Keratinocyte (primary cell): ENCODE results near the gene CREB3L1. TPM values are rescaled to one million over a fixed set of nuclear protein-coding genes. Genes with fewer than 3 reads are reported as not detected.

Experiments used
- DNase-seq: peaks from one replicate; pipeline ENCODE4 v3.0.0-alpha.2; 2011; ENCODE audit warnings: low read depth, missing footprints, low spot score
- FAIRE-seq: peaks from 2 replicates; lab custom pipeline; 2011; peaks lifted over from hg19 to GRCh38; lab: Jason Lieb, UNC
- H2AFZ ChIP-seq: 2 replicates; pipeline ENCODE4 v1.6.0; 2012; ENCODE audit warnings: low read length, control low read depth, inconsistent platforms; ENCODE audit not compliant: control insufficient read depth
- H3K27ac ChIP-seq: 2 replicates; pipeline ENCODE4 v1.5.1; 2011; ENCODE audit warnings: low read length; ENCODE audit not compliant: control insufficient read depth, insufficient read depth
- H3K27me3 ChIP-seq: 3 replicates; pipeline ENCODE4 v1.6.0; 2011; ENCODE audit warnings: low read length; ENCODE audit not compliant: control insufficient read depth, insufficient read depth; ENCODE audit errors: extremely low read depth
- H3K36me3 ChIP-seq, 2 experiments: 2 replicates in 1 of 2; 3 replicates in 1 of 2; pipeline ENCODE4 v1.5.1; 2011; ENCODE audit warnings: low read length in 2 of 2, mild to moderate bottlenecking in 1 of 2; ENCODE audit not compliant: control insufficient read depth in 2 of 2, insufficient read depth in 2 of 2; ENCODE audit errors: extremely low read depth in 1 of 2
- H3K4me1 ChIP-seq: 3 replicates; pipeline ENCODE4 v1.5.1; 2011; ENCODE audit warnings: low read length; ENCODE audit not compliant: control insufficient read depth, insufficient read depth; ENCODE audit errors: extremely low read depth
- H3K4me2 ChIP-seq: 3 replicates; pipeline ENCODE4 v1.6.0; 2011; ENCODE audit warnings: low read depth, low read length; ENCODE audit not compliant: control insufficient read depth, insufficient read depth; ENCODE audit errors: extremely low read depth
- H3K4me3 ChIP-seq, 3 experiments: fragments of 200-600 bp in 1 of 3; sonication (generic) in 1 of 3; 2 replicates in 2 of 3; 3 replicates in 1 of 3; pipeline ENCODE4 v1.5.1; 2011 to 2016; ENCODE audit warnings: low read length in 3 of 3, mild to moderate bottlenecking in 3 of 3, control low read depth in 2 of 3, inconsistent platforms in 1 of 3, low read depth in 1 of 3, mixed read lengths in 1 of 3, mixed run types in 1 of 3, moderate library complexity in 1 of 3; ENCODE audit not compliant: control insufficient read depth in 2 of 3, insufficient read depth in 2 of 3; ENCODE audit errors: extremely low read depth in 1 of 3
- H3K79me2 ChIP-seq: 2 replicates; pipeline ENCODE4 v1.6.0; 2012; ENCODE audit warnings: low read length; ENCODE audit not compliant: control insufficient read depth, insufficient read depth
- H3K9ac ChIP-seq: 3 replicates; pipeline ENCODE4 v1.6.0; 2011; ENCODE audit warnings: low read length; ENCODE audit not compliant: control insufficient read depth, insufficient read depth; ENCODE audit errors: extremely low read depth
- H3K9me1 ChIP-seq: 3 replicates; pipeline ENCODE4 v1.6.0; 2011; ENCODE audit warnings: low read length; ENCODE audit not compliant: control insufficient read depth, insufficient read depth; ENCODE audit errors: extremely low read depth
- H3K9me3 ChIP-seq: 2 replicates; pipeline ENCODE4 v1.5.1; 2012; ENCODE audit warnings: low read depth, low read length; ENCODE audit not compliant: control insufficient read depth
- H4K20me1 ChIP-seq: 3 replicates; pipeline ENCODE4 v1.6.0; 2011; ENCODE audit warnings: low read length; ENCODE audit not compliant: control insufficient read depth, insufficient read depth; ENCODE audit errors: extremely low read depth
- CTCF ChIP-seq, 3 experiments: IDR thresholded peaks in 1 of 3; conservative IDR thresholded peaks in 1 of 3; optimal IDR thresholded peaks in 1 of 3; 2 replicates in 2 of 3; 3 replicates in 1 of 3; pipeline versions ENCODE3 to v1.5.1; 2011; ENCODE audit warnings: low read length in 3 of 3, mild to moderate bottlenecking in 3 of 3, moderate library complexity in 2 of 3, control low read depth in 1 of 3, inconsistent platforms in 1 of 3; ENCODE audit not compliant: insufficient read depth in 2 of 3; ENCODE audit errors: extremely low read depth in 1 of 3
- EZH2 ChIP-seq: IDR thresholded peaks from one replicate; pipeline ENCODE4 v1.6.1; 2012; ENCODE audit warnings: inconsistent platforms, mild to moderate bottlenecking, low read length, moderate library complexity
- dilution Hi-C: fragments of 300-500 bp; cut with MboI; formaldehyde crosslinking; loops from one replicate; pipeline ENCODE4 v1.7.0; 2020; ENCODE audit warnings: low sequenced_read_pairs; ENCODE audit not compliant: extremely low pct_ligation_motif_present
- polyA plus RNA-seq, 5 experiments: library from polyadenylated mRNA; depleted of rRNA in 3 of 5; stranded (reverse) in 3 of 5; stranded (forward) in 1 of 5; unstranded in 1 of 5; fragments of >200 nt; gene quantifications; 1 replicate in 1 of 5; 2 replicates in 3 of 5; 3 replicates in 1 of 5; pipeline versions ENCODE4 v1.2.1 to v1.2.3, GENCODE V29; 2011 to 2012; ENCODE audit warnings: missing spikeins in 2 of 5, low read depth in 1 of 5, low replicate concordance in 1 of 5

CREB3L1 gene
- polyA plus RNA-seq, 1 donor (not counting 4 experiments of a cell fraction or from before 2014, with no cell fraction given) = not detected

GRCh38 chr11:46357483-46357936 is 80.0 kb downstream of the CREB3L1 start:
- Histone ChIP-seq H3K4me2 (peak overlapping the region; percentile 45), H3K9me3 (no peaks in the 10 kb centered on the region), H3K36me3 (peaks cover 11 to 22% of the 10 kb centered on the region in 2 experiments), H2AFZ (no peak overlapping the region), H3K4me3 (no peak overlapping the region), H3K79me2 (peaks cover 79% of the 10 kb centered on the region), H4K20me1 (peaks cover 7% of the 10 kb centered on the region), H3K9me1 (peaks cover 2% of the 10 kb centered on the region), H3K27me3 (no peaks in the 10 kb centered on the region), H3K9ac (no peak overlapping the region), H3K4me1 (peaks cover 28% of the 10 kb centered on the region), H3K27ac (peak overlapping the region; percentile 29)
- FAIRE-seq (no peak), DNase-seq (no peak)
- TF ChIP-seq CTCF (optimal IDR thresholded peaks at IDR 0.05 in 1 of 3, IDR thresholded peaks at IDR 0.05 in 1 of 3, conservative IDR thresholded peaks at IDR 0.05 in 1 of 3; ENCODE audit: extremely low read depth in 1 of 3, insufficient read depth in 2 of 3, low read length in 3 of 3) (no peak), EZH2 (no peak)
- dilution Hi-C loops = no loop called here

GRCh38 chr11:46359953-46360352 is 82.5 kb downstream of the CREB3L1 start:
- Histone ChIP-seq H3K27me3 (no peaks in the 10 kb centered on the region), H3K9me3 (no peaks in the 10 kb centered on the region), H3K27ac (no peak overlapping the region), H3K4me3 (no peak overlapping the region), H3K36me3 (peaks cover 11 to 19% of the 10 kb centered on the region in 2 experiments), H3K9ac (no peak overlapping the region), H3K4me2 (no peak overlapping the region), H2AFZ (no peak overlapping the region), H3K9me1 (peaks cover 5% of the 10 kb centered on the region), H4K20me1 (peaks cover 8% of the 10 kb centered on the region), H3K4me1 (peaks cover 21% of the 10 kb centered on the region), H3K79me2 (peaks cover 76% of the 10 kb centered on the region)
- FAIRE-seq = no peak
- dilution Hi-C loops = no loop called here
- TF ChIP-seq CTCF (optimal IDR thresholded peaks at IDR 0.05 in 1 of 3, IDR thresholded peaks at IDR 0.05 in 1 of 3, conservative IDR thresholded peaks at IDR 0.05 in 1 of 3; ENCODE audit: extremely low read depth in 1 of 3, insufficient read depth in 2 of 3, low read length in 3 of 3) (no peak), EZH2 (no peak)
- no peak for DNase-seq
